ENCODE results near the gene MPPED1. TPM values are rescaled to one million over a fixed set of nuclear protein-coding genes. Genes with fewer than 3 reads are reported as not detected.

Gene MPPED1
- total RNA-seq, 1 donor, result not detected

GRCh38 chr22:43397766-43398165 is 14.0 kb upstream of the MPPED1 start:
- H3K4me3 ChIP-seq (ENCODE audit: low read depth, low read length), result no peak overlapping the region
- no peak for DNase-seq (ENCODE audit: low read depth)
- TF ChIP-seq, protein P1, sequence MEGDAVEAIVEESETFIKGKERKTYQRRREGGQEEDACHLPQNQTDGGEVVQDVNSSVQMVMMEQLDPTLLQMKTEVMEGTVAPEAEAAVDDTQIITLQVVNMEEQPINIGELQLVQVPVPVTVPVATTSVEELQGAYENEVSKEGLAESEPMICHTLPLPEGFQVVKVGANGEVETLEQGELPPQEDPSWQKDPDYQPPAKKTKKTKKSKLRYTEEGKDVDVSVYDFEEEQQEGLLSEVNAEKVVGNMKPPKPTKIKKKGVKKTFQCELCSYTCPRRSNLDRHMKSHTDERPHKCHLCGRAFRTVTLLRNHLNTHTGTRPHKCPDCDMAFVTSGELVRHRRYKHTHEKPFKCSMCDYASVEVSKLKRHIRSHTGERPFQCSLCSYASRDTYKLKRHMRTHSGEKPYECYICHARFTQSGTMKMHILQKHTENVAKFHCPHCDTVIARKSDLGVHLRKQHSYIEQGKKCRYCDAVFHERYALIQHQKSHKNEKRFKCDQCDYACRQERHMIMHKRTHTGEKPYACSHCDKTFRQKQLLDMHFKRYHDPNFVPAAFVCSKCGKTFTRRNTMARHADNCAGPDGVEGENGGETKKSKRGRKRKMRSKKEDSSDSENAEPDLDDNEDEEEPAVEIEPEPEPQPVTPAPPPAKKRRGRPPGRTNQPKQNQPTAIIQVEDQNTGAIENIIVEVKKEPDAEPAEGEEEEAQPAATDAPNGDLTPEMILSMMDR (IDR thresholded peaks at IDR 0.05; ENCODE audit: insufficient read depth, low read length), result no peak

DNA sequence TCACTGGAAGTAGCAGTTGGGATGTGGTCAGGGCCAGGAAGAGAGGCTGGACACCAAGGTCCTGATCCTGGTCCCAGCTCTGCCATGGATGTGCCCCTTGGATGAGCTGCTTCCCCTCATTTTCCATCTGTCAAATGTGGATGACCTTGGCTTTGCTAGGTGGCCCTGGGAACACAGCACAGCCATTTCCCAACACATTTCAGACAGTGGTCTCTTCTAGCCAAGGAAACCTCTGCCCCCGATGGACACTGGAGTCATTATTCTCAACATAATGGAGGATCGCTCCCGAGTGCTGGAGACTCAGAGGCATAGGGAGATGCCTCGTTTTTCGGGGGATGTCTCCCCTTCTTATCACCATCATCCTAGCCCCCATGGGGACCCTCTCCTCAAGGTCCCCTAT is 13.6 kb upstream of the MPPED1 start:
- DNase-seq (ENCODE audit: low read depth), result no peak
- H3K4me3 ChIP-seq (ENCODE audit: low read depth, low read length), result no peak overlapping the region
- TF ChIP-seq, protein P1 (IDR thresholded peaks at IDR 0.05; ENCODE audit: insufficient read depth, low read length), result no peak

DNA sequence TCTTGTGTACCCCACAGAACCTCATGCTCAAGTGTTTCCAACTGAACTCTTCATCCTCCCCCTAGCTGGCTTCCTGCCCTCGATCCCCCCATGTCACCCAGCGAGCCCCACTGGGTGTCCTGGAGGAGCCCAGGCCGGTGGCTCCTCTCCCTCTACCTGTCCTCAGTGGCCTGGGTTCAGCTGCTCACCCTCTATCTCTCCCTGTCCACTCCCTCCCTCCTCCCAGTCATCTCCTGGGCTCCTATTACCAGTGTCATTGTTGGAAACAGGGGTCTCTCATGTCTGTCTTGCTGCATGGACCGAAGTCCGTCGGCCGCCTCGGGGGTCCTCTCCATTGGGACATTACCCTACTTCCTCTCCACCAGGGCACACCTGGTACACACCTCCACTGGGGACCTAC is 12.9 kb upstream of the MPPED1 start:
- TF ChIP-seq, protein P1 (IDR thresholded peaks at IDR 0.05; ENCODE audit: insufficient read depth, low read length), result no peak

GRCh38 chr22:43399338-43399979 is 12.4 kb upstream of the MPPED1 start:
- DNase-seq (ENCODE audit: low read depth), result no peak
- TF ChIP-seq, protein P1 (IDR thresholded peaks at IDR 0.05; ENCODE audit: insufficient read depth, low read length), result no peak
- no peak overlapping the region for H3K4me3 ChIP-seq (ENCODE audit: low read depth, low read length)

More for the DNA sequence above, 12.9 kb upstream of the MPPED1 start:
- no peak for DNase-seq (ENCODE audit: low read depth)
- H3K4me3 ChIP-seq (ENCODE audit: low read depth, low read length), result no peak overlapping the region

- DNase-seq (ENCODE audit: low read depth), result no peak
- TF ChIP-seq, protein P1 (IDR thresholded peaks at IDR 0.05; ENCODE audit: insufficient read depth, low read length), result no peak
These were observed 11.8 kb upstream of the MPPED1 start for GRCh38 chr22:43399980-43400358.

GRCh38 chr22:43400449-43400848 is 11.4 kb upstream of the MPPED1 start:
- H3K4me3 ChIP-seq (ENCODE audit: low read depth, low read length), result no peak overlapping the region
- DNase-seq (ENCODE audit: low read depth), result no peak
- TF ChIP-seq, protein P1 (IDR thresholded peaks at IDR 0.05; ENCODE audit: insufficient read depth, low read length), result no peak

More at GRCh38 chr22:43399980-43400358, 11.8 kb upstream of the MPPED1 start:
- H3K4me3 ChIP-seq (ENCODE audit: low read depth, low read length), result no peak overlapping the region

- TF ChIP-seq, protein P1 (IDR thresholded peaks at IDR 0.05; ENCODE audit: insufficient read depth, low read length), result no peak
- DNase-seq (ENCODE audit: low read depth), result no peak
- H3K4me3 ChIP-seq (ENCODE audit: low read depth, low read length), result no peak overlapping the region
These were observed 10.6 kb upstream of the MPPED1 start for GRCh38 chr22:43401233-43401632.

Measured in fibroblast of the aortic adventitia (primary cell).